Renal pelvis (tissue), 4 donors: ENCODE results near the gene CHIT1. TPM values are rescaled to one million over a fixed set of nuclear protein-coding genes. Genes with fewer than 3 reads are reported as not detected.

ENCODE experiments used
- DNase-seq: peaks from one replicate; pipeline ENCODE4 v3.0.0-alpha.2; 2013
- polyA plus RNA-seq, 3 donors: library from polyadenylated mRNA; unstranded; fragments of 120-200 nt; gene quantifications; one replicate each; pipeline ENCODE4 v1.2.1, GENCODE V29; 2013; ENCODE audit not compliant: insufficient read length in 3 of 3

The CHIT1 gene
- polyA plus RNA-seq, 3 donors = 0.12 to 0.23 (median 0.17) TPM

GRCh38 chr1:203175237-203175826 lies 54.1 kb downstream of the CHIT1 start, which contains the start of gene MYBPH:
Gene MYBPH (minus strand): TSS chr1:203175826. CDS start chr1:203175755, 71 bp downstream.
- no peak for DNase-seq

- no peak for DNase-seq
Observed at GRCh38 chr1:203174324-203174985, 55.0 kb downstream of the CHIT1 start.

- no peak for DNase-seq
Observed at GRCh38 chr1:203173566-203173965, 55.9 kb downstream of the CHIT1 start.

- DNase-seq = no peak
Observed at GRCh38 chr1:203173011-203173555, 56.4 kb downstream of the CHIT1 start.

- DNase-seq = no peak
Observed at GRCh38 chr1:203172184-203173010, 57.1 kb downstream of the CHIT1 start.

- DNase-seq = no peak
Observed at GRCh38 chr1:203171341-203172183, 57.9 kb downstream of the CHIT1 start.

GRCh38 chr1:203170625-203171330 lies 58.7 kb downstream of the CHIT1 start:
- DNase-seq = no peak

- DNase-seq = no peak
Observed at GRCh38 chr1:203169770-203170520, 59.5 kb downstream of the CHIT1 start.

GRCh38 chr1:203168991-203169390 lies 60.5 kb downstream of the CHIT1 start:
- no peak for DNase-seq

- DNase-seq = no peak
Observed at GRCh38 chr1:203168256-203168786, 61.2 kb downstream of the CHIT1 start.

- DNase-seq = no peak
Observed at GRCh38 chr1:203167913-203168200, 61.6 kb downstream of the CHIT1 start.

- no peak for DNase-seq
Observed at GRCh38 chr1:203167026-203167912, 62.2 kb downstream of the CHIT1 start.

GRCh38 chr1:203166192-203166940 lies 63.1 kb downstream of the CHIT1 start:
- DNase-seq = no peak

Other genes with a start within 250 kb of the CHIT1 start
- 10 to 100 TPM; 72.6 to 78.1 (median 73.3) TPM for gene TMEM183A, start 222.3 kb downstream of the CHIT1 start, polyA plus RNA-seq
- 10 to 100 TPM in 2 of 3 donors, 1 to 10 TPM in 1; 7.4 to 15.9 (median 13.3) TPM for gene PPFIA4, start 203.2 kb downstream of the CHIT1 start, polyA plus RNA-seq
- gene MYOG, start 143.7 kb downstream of the CHIT1 start, polyA plus RNA-seq = under 1 TPM; 0.15 to 0.34 (median 0.18) TPM
- gene ADORA1, start 101.9 kb downstream of the CHIT1 start, polyA plus RNA-seq = 1 to 10 TPM; 5.5 to 8.0 (median 6.2) TPM
- gene MYBPH, start 53.8 kb downstream of the CHIT1 start, polyA plus RNA-seq = under 1 TPM; 0.40 to 0.57 (median 0.50) TPM
- 10 to 100 TPM in 2 of 3 donors, 1 to 10 TPM in 1; 9.7 to 16.6 (median 13.6) TPM for gene CHI3L1, start 43.0 kb downstream of the CHIT1 start, polyA plus RNA-seq
- gene BTG2, start 75.8 kb upstream of the CHIT1 start, polyA plus RNA-seq = 100 to 1,000 TPM in 2 of 3 donors, 10 to 100 TPM in 1; 91.8 to 119 (median 100) TPM
- gene FMOD, start 121.4 kb upstream of the CHIT1 start, polyA plus RNA-seq = 10 to 100 TPM; 30.8 to 48.2 (median 36.7) TPM
- gene PRELP, start 246.1 kb upstream of the CHIT1 start, polyA plus RNA-seq = 1 to 10 TPM; 2.8 to 3.9 (median 3.4) TPM